GM06990 (cell line): ENCODE results near the gene HSPD1.

Experiments
- DNase-seq: peaks from one replicate; pipeline ENCODE4 v3.0.0-alpha.2; 2011; ENCODE audit not compliant: insufficient read length; ENCODE audit errors: extremely low read depth
- H3K27me3 ChIP-seq: replicated peaks from 2 replicates; pipeline ENCODE4 v1.6.0; 2011; ENCODE audit warnings: low read length; ENCODE audit not compliant: control insufficient read depth, insufficient read depth
- H3K36me3 ChIP-seq: 2 replicates; pipeline ENCODE4 v1.5.1; 2011; ENCODE audit warnings: low read length; ENCODE audit not compliant: control insufficient read depth, insufficient read depth
- H3K4me3 ChIP-seq: replicated peaks from 2 replicates; pipeline ENCODE4 v1.5.1; 2011; ENCODE audit warnings: low read depth, mild to moderate bottlenecking, control low read depth, low read length
- TF ChIP-seq, protein P1 (sequence below): IDR thresholded peaks from 2 replicates; pipeline ENCODE4 v1.5.1; 2011; ENCODE audit warnings: low read length, control low read depth, mild to moderate bottlenecking, inconsistent platforms; ENCODE audit not compliant: insufficient read depth, poor library complexity, severe bottlenecking

Gene HSPD1

DNA sequence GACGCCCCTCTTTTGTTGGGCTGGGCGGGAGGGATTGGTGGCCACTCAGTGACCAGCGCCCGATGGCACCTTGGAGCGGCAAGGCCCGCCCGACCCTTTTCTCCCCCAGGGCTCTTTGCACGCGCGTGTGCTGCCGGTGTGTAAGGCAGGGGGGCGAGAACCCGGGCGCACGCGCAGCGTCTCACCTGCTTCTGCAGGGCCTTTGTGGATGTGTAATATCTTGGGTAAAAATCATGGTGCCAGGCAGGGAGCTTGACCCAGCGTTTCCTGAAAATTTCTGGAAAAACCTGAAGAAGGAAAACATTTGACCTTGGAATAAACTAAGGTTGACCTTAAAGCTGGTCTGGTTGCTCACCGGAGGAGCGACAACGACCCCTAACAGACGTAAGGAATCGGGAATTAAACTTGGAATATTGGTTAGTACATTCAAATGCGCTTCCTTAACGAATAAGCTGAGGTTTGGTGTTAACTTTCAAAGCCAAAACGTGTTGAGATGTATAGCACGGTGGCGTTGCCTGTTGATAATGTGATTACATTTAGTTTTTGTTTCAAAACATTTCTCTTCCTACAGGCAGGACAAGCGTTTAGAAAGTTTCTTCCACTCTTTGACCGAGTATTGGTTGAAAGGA is 977 bp upstream of the HSPD1 start:
- H3K4me3 ChIP-seq: peak overlapping the region; percentile 97
- H3K36me3 ChIP-seq: peaks cover 8% of the 10 kb centered on the region
- no peak for DNase-seq
- TF ChIP-seq, protein P1, sequence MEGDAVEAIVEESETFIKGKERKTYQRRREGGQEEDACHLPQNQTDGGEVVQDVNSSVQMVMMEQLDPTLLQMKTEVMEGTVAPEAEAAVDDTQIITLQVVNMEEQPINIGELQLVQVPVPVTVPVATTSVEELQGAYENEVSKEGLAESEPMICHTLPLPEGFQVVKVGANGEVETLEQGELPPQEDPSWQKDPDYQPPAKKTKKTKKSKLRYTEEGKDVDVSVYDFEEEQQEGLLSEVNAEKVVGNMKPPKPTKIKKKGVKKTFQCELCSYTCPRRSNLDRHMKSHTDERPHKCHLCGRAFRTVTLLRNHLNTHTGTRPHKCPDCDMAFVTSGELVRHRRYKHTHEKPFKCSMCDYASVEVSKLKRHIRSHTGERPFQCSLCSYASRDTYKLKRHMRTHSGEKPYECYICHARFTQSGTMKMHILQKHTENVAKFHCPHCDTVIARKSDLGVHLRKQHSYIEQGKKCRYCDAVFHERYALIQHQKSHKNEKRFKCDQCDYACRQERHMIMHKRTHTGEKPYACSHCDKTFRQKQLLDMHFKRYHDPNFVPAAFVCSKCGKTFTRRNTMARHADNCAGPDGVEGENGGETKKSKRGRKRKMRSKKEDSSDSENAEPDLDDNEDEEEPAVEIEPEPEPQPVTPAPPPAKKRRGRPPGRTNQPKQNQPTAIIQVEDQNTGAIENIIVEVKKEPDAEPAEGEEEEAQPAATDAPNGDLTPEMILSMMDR: no peak
- H3K27me3 ChIP-seq: no peaks in the 10 kb centered on the region

- H3K27me3 ChIP-seq: no peaks in the 10 kb centered on the region
- DNase-seq: peak; percentile 74
- peak overlapping the region; percentile 97 for H3K4me3 ChIP-seq
- peaks cover 8% of the 10 kb centered on the region for H3K36me3 ChIP-seq
- TF ChIP-seq, protein P1: no peak
Measured at GRCh38 chr2:197498937-197499593, 575 bp downstream of the HSPD1 start.

- Histone ChIP-seq H3K27me3 (no peaks in the 10 kb centered on the region), H3K36me3 (peaks cover 12% of the 10 kb centered on the region), H3K4me3 (peak overlapping the region; percentile 97)
- DNase-seq: no peak
- TF ChIP-seq, protein P1: no peak
Measured at GRCh38 chr2:197498235-197498936, 1.3 kb downstream of the HSPD1 start.

DNA sequence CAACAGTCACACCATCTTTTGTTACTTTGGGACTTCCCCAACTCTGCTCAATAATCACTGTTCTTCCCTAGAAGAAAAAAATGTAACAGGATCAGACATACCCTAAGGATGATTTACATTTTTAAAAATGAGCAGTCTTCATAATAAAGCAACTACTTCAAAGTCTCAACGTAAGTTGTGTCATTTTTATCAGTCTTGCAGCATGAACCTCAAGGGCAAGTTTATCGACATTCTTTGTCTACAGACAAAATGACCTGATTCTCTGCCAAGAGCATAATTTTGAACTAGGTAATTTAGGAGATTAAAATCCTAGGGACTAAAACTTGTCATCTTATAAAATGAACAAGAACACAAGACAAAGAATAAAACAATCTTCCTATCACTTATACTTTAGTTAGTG is 2.3 kb downstream of the HSPD1 start:
- Histone ChIP-seq H3K36me3 (peaks cover 12% of the 10 kb centered on the region), H3K4me3 (peak overlapping the region; percentile 97), H3K27me3 (no peaks in the 10 kb centered on the region)
- no peak for DNase-seq
- TF ChIP-seq, protein P1: no peak

- peaks cover 17% of the 10 kb centered on the region for H3K36me3 ChIP-seq
- H3K27me3 ChIP-seq: no peaks in the 10 kb centered on the region
- no peak for DNase-seq
- TF ChIP-seq, protein P1: no peak
- H3K4me3 ChIP-seq: peak overlapping the region; percentile 97
Measured at GRCh38 chr2:197496695-197497094, 2.9 kb downstream of the HSPD1 start.
